Panc1 (cell line): ENCODE data around the gene NFAT5. TPM values are rescaled to one million over a fixed set of nuclear protein-coding genes. Genes with fewer than 3 reads are reported as not detected.
A peak's percentile ranks its signal among the peaks of the same experiment; 100 is the strongest.

Experiments
- ATAC-seq: fragments of 200-7000 bp; cut with Tn5 transposase; 2 replicates; pipeline ENCODE4 v1.9.1; 2020; ENCODE audit warnings: mild to moderate bottlenecking, moderate library complexity
- BruUV-seq: library from RNA; stranded (reverse); fragments of 400-500 nt; replicated peaks from 2 replicates; lab custom pipeline; 2021; lab: Mats Ljungman, UMichigan
- CTCF ChIA-PET: fragments of 300-600 bp; sonication (Branson Sonifier 250); formaldehyde crosslinking; loops from one replicate; lab custom pipeline; 2022; ENCODE audit warnings: antibody characterized with exemption; lab: Charles Lee
- POLR2A ChIA-PET: fragments of 300-600 bp; sonication (Branson Sonifier 250); formaldehyde crosslinking; loops from one replicate; lab custom pipeline; 2022; ENCODE audit warnings: antibody characterized with exemption; lab: Charles Lee
- DNase-seq: peaks from one replicate; pipeline ENCODE4 v3.0.0-alpha.2; 2010; ENCODE audit warnings: low read depth, low spot score
- H3K27ac ChIP-seq: 2 replicates; pipeline ENCODE4 v1.5.1; 2011; ENCODE audit warnings: mild to moderate bottlenecking, low read length, inconsistent platforms
- H3K27me3 ChIP-seq: fragments of 200-500 bp; sonication (Bioruptor generic); 2 replicates; pipeline ENCODE4 v1.6.0; 2014; ENCODE audit warnings: low read length, inconsistent platforms; ENCODE audit not compliant: control insufficient read depth, insufficient read depth
- H3K36me3 ChIP-seq: fragments of 200-500 bp; sonication (Bioruptor generic); 2 replicates; pipeline ENCODE4 v1.5.1; 2014; ENCODE audit warnings: inconsistent platforms, mild to moderate bottlenecking, low read length, moderate library complexity; ENCODE audit not compliant: control insufficient read depth, insufficient read depth
- H3K4me1 ChIP-seq: 2 replicates; pipeline ENCODE4 v1.5.1; 2011; ENCODE audit warnings: inconsistent platforms, mild to moderate bottlenecking, low read length, moderate library complexity; ENCODE audit not compliant: control insufficient read depth, insufficient read depth
- H3K4me3 ChIP-seq, 2 experiments: 2 replicates each; pipeline ENCODE4 v1.5.1; 2011 to 2012; ENCODE audit warnings: low read depth in 2 of 2, low read length in 2 of 2, mild to moderate bottlenecking in 2 of 2, inconsistent platforms in 1 of 2, moderate library complexity in 1 of 2
- H3K9me3 ChIP-seq: fragments of 200-500 bp; sonication (Bioruptor generic); 2 replicates; pipeline ENCODE4 v1.5.1; 2014; ENCODE audit warnings: low read depth, mild to moderate bottlenecking, inconsistent platforms, low read length, moderate library complexity; ENCODE audit not compliant: control insufficient read depth, insufficient read depth
- POLR2AphosphoS5 ChIP-seq: IDR thresholded peaks from 2 replicates; pipeline ENCODE4 v1.6.1; 2012; ENCODE audit warnings: mild to moderate bottlenecking, low read depth, low read length, moderate library complexity
- SIN3A ChIP-seq: IDR thresholded peaks from 2 replicates; pipeline ENCODE4 v1.6.1; 2012; ENCODE audit warnings: low read depth, mild to moderate bottlenecking, low read length, moderate library complexity, borderline replicate concordance; ENCODE audit not compliant: insufficient read depth
- TCF7L2 ChIP-seq: IDR thresholded peaks from 2 replicates; pipeline ENCODE4 v1.6.1; 2011; ENCODE audit warnings: mild to moderate bottlenecking, low read depth, low read length, inconsistent platforms
- in situ Hi-C: cut with HindIII; loops from 2 replicates; pipeline ENCODE4 v1.10.0; 2016; ENCODE audit warnings: low sequenced_read_pairs, low pct_unique_long_range_greater_than_20kb
- intact Hi-C: fragments of 100-400 bp; cut with micrococcal nuclease; formaldehyde crosslinking; loops from one replicate; pipeline ENCODE4 v1.10.0; 2022; ENCODE audit not compliant: unreplicated experiment
- total RNA-seq: library from RNA; stranded (reverse); gene quantifications from one replicate; pipeline ENCODE4 v1.2.1, GENCODE V29; 2021; ENCODE audit not compliant: unreplicated experiment
- TF ChIP-seq, protein P1 (sequence below), 2 experiments: IDR thresholded peaks; 2 replicates each; pipeline ENCODE4 v1.6.1; 2011 to 2012; ENCODE audit warnings: low read depth in 2 of 2, control low read depth in 1 of 2, low read length in 1 of 2, mild to moderate bottlenecking in 1 of 2, moderate library complexity in 1 of 2; ENCODE audit not compliant: insufficient read depth in 1 of 2
- TF ChIP-seq, protein P2 (sequence below): fragments of 450-650 bp; IDR thresholded peaks from 2 replicates; pipeline ENCODE4 v1.5.1; 2017; ENCODE audit warnings: mild to moderate bottlenecking

NFAT5 gene
- total RNA-seq, 1 experiment from 2014 or later: 57.0 TPM

GRCh38 chr16:69615528-69615927 lies 49.8 kb downstream of the NFAT5 start:
- POLR2A ChIA-PET: no interaction called here
- DNase-seq: no peak
- CTCF ChIA-PET: no interaction called here
- Histone ChIP-seq H3K27me3 (no peaks in the 10 kb centered on the region), H3K36me3 (no peaks in the 10 kb centered on the region; the same call in 1 of the 2 replicates), H3K9me3 (no peaks in the 10 kb centered on the region), H3K4me1 (peaks cover 49% of the 10 kb centered on the region), H3K4me3 (no peak overlapping the region), H3K27ac (no peak overlapping the region)
- in situ Hi-C loops (no loop called here), intact Hi-C loops (no loop called here)
- no peak for ATAC-seq
- TF ChIP-seq, protein P1, sequence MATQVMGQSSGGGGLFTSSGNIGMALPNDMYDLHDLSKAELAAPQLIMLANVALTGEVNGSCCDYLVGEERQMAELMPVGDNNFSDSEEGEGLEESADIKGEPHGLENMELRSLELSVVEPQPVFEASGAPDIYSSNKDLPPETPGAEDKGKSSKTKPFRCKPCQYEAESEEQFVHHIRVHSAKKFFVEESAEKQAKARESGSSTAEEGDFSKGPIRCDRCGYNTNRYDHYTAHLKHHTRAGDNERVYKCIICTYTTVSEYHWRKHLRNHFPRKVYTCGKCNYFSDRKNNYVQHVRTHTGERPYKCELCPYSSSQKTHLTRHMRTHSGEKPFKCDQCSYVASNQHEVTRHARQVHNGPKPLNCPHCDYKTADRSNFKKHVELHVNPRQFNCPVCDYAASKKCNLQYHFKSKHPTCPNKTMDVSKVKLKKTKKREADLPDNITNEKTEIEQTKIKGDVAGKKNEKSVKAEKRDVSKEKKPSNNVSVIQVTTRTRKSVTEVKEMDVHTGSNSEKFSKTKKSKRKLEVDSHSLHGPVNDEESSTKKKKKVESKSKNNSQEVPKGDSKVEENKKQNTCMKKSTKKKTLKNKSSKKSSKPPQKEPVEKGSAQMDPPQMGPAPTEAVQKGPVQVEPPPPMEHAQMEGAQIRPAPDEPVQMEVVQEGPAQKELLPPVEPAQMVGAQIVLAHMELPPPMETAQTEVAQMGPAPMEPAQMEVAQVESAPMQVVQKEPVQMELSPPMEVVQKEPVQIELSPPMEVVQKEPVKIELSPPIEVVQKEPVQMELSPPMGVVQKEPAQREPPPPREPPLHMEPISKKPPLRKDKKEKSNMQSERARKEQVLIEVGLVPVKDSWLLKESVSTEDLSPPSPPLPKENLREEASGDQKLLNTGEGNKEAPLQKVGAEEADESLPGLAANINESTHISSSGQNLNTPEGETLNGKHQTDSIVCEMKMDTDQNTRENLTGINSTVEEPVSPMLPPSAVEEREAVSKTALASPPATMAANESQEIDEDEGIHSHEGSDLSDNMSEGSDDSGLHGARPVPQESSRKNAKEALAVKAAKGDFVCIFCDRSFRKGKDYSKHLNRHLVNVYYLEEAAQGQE (IDR thresholded peaks at IDR 0.05; ENCODE audit: insufficient read depth in 1 of 2, low read depth in 2 of 2, low read length in 1 of 2): no peak
- TF ChIP-seq, protein P2, sequence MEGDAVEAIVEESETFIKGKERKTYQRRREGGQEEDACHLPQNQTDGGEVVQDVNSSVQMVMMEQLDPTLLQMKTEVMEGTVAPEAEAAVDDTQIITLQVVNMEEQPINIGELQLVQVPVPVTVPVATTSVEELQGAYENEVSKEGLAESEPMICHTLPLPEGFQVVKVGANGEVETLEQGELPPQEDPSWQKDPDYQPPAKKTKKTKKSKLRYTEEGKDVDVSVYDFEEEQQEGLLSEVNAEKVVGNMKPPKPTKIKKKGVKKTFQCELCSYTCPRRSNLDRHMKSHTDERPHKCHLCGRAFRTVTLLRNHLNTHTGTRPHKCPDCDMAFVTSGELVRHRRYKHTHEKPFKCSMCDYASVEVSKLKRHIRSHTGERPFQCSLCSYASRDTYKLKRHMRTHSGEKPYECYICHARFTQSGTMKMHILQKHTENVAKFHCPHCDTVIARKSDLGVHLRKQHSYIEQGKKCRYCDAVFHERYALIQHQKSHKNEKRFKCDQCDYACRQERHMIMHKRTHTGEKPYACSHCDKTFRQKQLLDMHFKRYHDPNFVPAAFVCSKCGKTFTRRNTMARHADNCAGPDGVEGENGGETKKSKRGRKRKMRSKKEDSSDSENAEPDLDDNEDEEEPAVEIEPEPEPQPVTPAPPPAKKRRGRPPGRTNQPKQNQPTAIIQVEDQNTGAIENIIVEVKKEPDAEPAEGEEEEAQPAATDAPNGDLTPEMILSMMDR: no peak
- no peak for TF ChIP-seq SIN3A
- no peak for TF ChIP-seq TCF7L2
- TF ChIP-seq POLR2AphosphoS5: no peak
- BruUV-seq: no TSS peak

GRCh38 chr16:69616082-69616481 lies 50.3 kb downstream of the NFAT5 start:
- ATAC-seq: peak; percentile 25; the same call in 1 of the 2 replicates
- in situ Hi-C loops: no loop called here
- POLR2A ChIA-PET: no interaction called here

More at GRCh38 chr16:69616082-69616481, 50.3 kb downstream of the NFAT5 start:
- Histone ChIP-seq H3K27ac (no peak overlapping the region), H3K36me3 (no peaks in the 10 kb centered on the region; the same call in 1 of the 2 replicates), H3K4me3 (no peak overlapping the region), H3K4me1 (peaks cover 45% of the 10 kb centered on the region), H3K27me3 (no peaks in the 10 kb centered on the region), H3K9me3 (no peaks in the 10 kb centered on the region)
- CTCF ChIA-PET: no interaction called here
- BruUV-seq: no TSS peak
- DNase-seq: no peak
- TF ChIP-seq, protein P1 (IDR thresholded peaks at IDR 0.05; ENCODE audit: insufficient read depth in 1 of 2, low read depth in 2 of 2, low read length in 1 of 2): no peak
- intact Hi-C loops: no loop called here
